Umbilical cord (tissue), 2 donors: ENCODE measurements around the gene BTBD16. TPM values are rescaled to one million over a fixed set of nuclear protein-coding genes. Genes with fewer than 3 reads are reported as not detected.
A peak's percentile ranks its signal among the peaks of the same experiment; 100 is the strongest.

Experiments
- DNase-seq: peaks from one replicate; pipeline ENCODE4 v3.0.0-alpha.2; 2015; ENCODE audit warnings: low spot score
- total RNA-seq: library from RNA; depleted of rRNA; stranded (reverse); fragments of >200 nt; gene quantifications from one replicate; pipeline ENCODE4 v1.2.3, GENCODE V29; 2014; ENCODE audit warnings: low replicate concordance; ENCODE audit not compliant: insufficient read depth

BTBD16 gene
- total RNA-seq, 1 donor from 2014 or later = not detected

- no peak for DNase-seq
Measured at GRCh38 chr10:122273966-122274545, 3.0 kb downstream of the BTBD16 start.

- no peak for DNase-seq
Measured at GRCh38 chr10:122276611-122277208, 5.6 kb downstream of the BTBD16 start.

GRCh38 chr10:122277526-122278136 lies 6.5 kb downstream of the BTBD16 start:
- DNase-seq = no peak

GRCh38 chr10:122279725-122280141 lies 8.6 kb downstream of the BTBD16 start:
- DNase-seq = no peak

GRCh38 chr10:122280156-122280555 lies 9.1 kb downstream of the BTBD16 start:
- no peak for DNase-seq

- no peak for DNase-seq
Measured at GRCh38 chr10:122281018-122281626, 10.0 kb downstream of the BTBD16 start.

- no peak for DNase-seq
Measured at GRCh38 chr10:122281751-122282150, 10.7 kb downstream of the BTBD16 start.

GRCh38 chr10:122282253-122282671 lies 11.2 kb downstream of the BTBD16 start:
- DNase-seq = no peak

- no peak for DNase-seq
Measured at GRCh38 chr10:122282909-122283308, 11.8 kb downstream of the BTBD16 start.

GRCh38 chr10:122285506-122286444 lies 14.7 kb downstream of the BTBD16 start:
- no peak for DNase-seq

- DNase-seq = peak; percentile 45
Measured at GRCh38 chr10:122286867-122287266, 15.8 kb downstream of the BTBD16 start.

- no peak for DNase-seq
Measured at GRCh38 chr10:122287570-122287969, 16.5 kb downstream of the BTBD16 start.

GRCh38 chr10:122288262-122288661 lies 17.2 kb downstream of the BTBD16 start:
- DNase-seq = no peak

- DNase-seq = no peak
Measured at GRCh38 chr10:122288917-122289316, 17.8 kb downstream of the BTBD16 start.

GRCh38 chr10:122290334-122290733 lies 19.2 kb downstream of the BTBD16 start:
- DNase-seq = no peak

GRCh38 chr10:122290833-122291532 lies 19.9 kb downstream of the BTBD16 start:
- no peak for DNase-seq

GRCh38 chr10:122291739-122292138 lies 20.6 kb downstream of the BTBD16 start:
- DNase-seq = no peak

GRCh38 chr10:122292376-122292775 lies 21.3 kb downstream of the BTBD16 start:
- no peak for DNase-seq

- no peak for DNase-seq
Measured at GRCh38 chr10:122293156-122293960, 22.3 kb downstream of the BTBD16 start.

GRCh38 chr10:122293961-122294380 lies 22.9 kb downstream of the BTBD16 start:
- DNase-seq = peak; percentile 28
